Neural cell (in vitro differentiated cells): Measurements from ENCODE around the gene CSN1S1. TPM values are rescaled to one million over a fixed set of nuclear protein-coding genes. Genes with fewer than 3 reads are reported as not detected.

Experiments used
- H2AFZ ChIP-seq: fragments of 200-600, 300-800 bp; sonication (generic), shearing (Covaris generic); 2 replicates; pipeline ENCODE4 v1.6.0; 2014; ENCODE audit warnings: low read depth, mild to moderate bottlenecking, antibody characterized with exemption, low read length, moderate library complexity
- H3F3A ChIP-seq: fragments of 200-600 bp; shearing (Covaris generic); 2 replicates; pipeline ENCODE4 v1.6.1; 2016; ENCODE audit warnings: mild to moderate bottlenecking, moderate library complexity, mixed read lengths, antibody characterized with exemption, low read length; ENCODE audit not compliant: insufficient read depth, poor library complexity, severe bottlenecking
- H3K27ac ChIP-seq: fragments of 200-600, 300-800 bp; sonication (generic), shearing (Covaris generic); 2 replicates; pipeline ENCODE4 v1.5.1; 2014; ENCODE audit warnings: mild to moderate bottlenecking, low read length, moderate library complexity
- H3K27me3 ChIP-seq: fragments of 300-800, 200-600 bp; sonication (generic), shearing (Covaris generic); 2 replicates; pipeline ENCODE4 v1.6.0; 2014; ENCODE audit warnings: mild to moderate bottlenecking, low read depth, low read length, moderate library complexity; ENCODE audit not compliant: insufficient read depth
- H3K36me3 ChIP-seq: fragments of 300-800, 200-600 bp; sonication (generic), shearing (Covaris generic); 2 replicates; pipeline ENCODE4 v1.5.1; 2014; ENCODE audit warnings: mild to moderate bottlenecking, antibody characterized with exemption, low read length, moderate library complexity; ENCODE audit not compliant: insufficient read depth
- H3K4me2 ChIP-seq: fragments of 300-800, 200-600 bp; sonication (generic), shearing (Covaris generic); 2 replicates; pipeline ENCODE4 v1.6.0; 2014; ENCODE audit warnings: mild to moderate bottlenecking, low read length
- H3K4me3 ChIP-seq: fragments of 300-800, 200-600 bp; sonication (generic), shearing (Covaris generic); 2 replicates; pipeline ENCODE4 v1.5.1; 2014; ENCODE audit warnings: mild to moderate bottlenecking, low read length, moderate library complexity
- H3K79me2 ChIP-seq: fragments of 200-600 bp; shearing (Covaris generic); replicated peaks from 2 replicates; pipeline ENCODE4 v1.6.0; 2014; ENCODE audit warnings: mild to moderate bottlenecking, low read length, moderate library complexity; ENCODE audit not compliant: insufficient read depth
- H3K9ac ChIP-seq: fragments of 300-800, 200-600 bp; sonication (generic), shearing (Covaris generic); 2 replicates; pipeline ENCODE4 v1.6.1; 2016; ENCODE audit warnings: mild to moderate bottlenecking, low read length, mixed read lengths
- H3K9me2 ChIP-seq: fragments of 200-600 bp; shearing (Covaris generic); 2 replicates; pipeline ENCODE4 v1.6.1; 2016; ENCODE audit warnings: mild to moderate bottlenecking, low read length, mixed read lengths; ENCODE audit not compliant: insufficient read depth
- H3K9me3 ChIP-seq: fragments of 200-600, 300-800 bp; sonication (generic), shearing (Covaris generic); 2 replicates; pipeline ENCODE4 v1.6.1; 2016; ENCODE audit warnings: mild to moderate bottlenecking, mixed run types, low read length, moderate library complexity, mixed read lengths
- H4K20me1 ChIP-seq: fragments of 200-600 bp; shearing (Covaris generic); 2 replicates; pipeline ENCODE4 v1.6.1; 2016; ENCODE audit warnings: mild to moderate bottlenecking, mixed run types; ENCODE audit not compliant: insufficient read depth
- CTCF ChIP-seq: fragments of 450-650 bp; IDR thresholded peaks from 2 replicates; pipeline ENCODE4 v1.5.1; 2014; ENCODE audit warnings: antibody characterized with exemption, mild to moderate bottlenecking, moderate library complexity; ENCODE audit not compliant: poor library complexity, severe bottlenecking
- EP300 ChIP-seq: fragments of 450-650 bp; conservative IDR thresholded peaks from 2 replicates; pipeline ENCODE4 v1.6.1; 2014; ENCODE audit warnings: antibody characterized with exemption, mild to moderate bottlenecking, moderate library complexity; ENCODE audit not compliant: poor library complexity, severe bottlenecking
- EZH2 ChIP-seq: fragments of 200-600, 300-800 bp; shearing (Covaris generic), sonication (generic); IDR thresholded peaks from 2 replicates; pipeline ENCODE4 v1.6.1; 2014; ENCODE audit warnings: antibody characterized with exemption, low read length, borderline replicate concordance, mild to moderate bottlenecking; ENCODE audit not compliant: insufficient read depth, poor library complexity, severe bottlenecking
- MXI1 ChIP-seq: fragments of 450-650 bp; conservative IDR thresholded peaks from 2 replicates; pipeline ENCODE4 v1.6.1; 2014; ENCODE audit warnings: antibody characterized with exemption, mild to moderate bottlenecking; ENCODE audit not compliant: poor library complexity, severe bottlenecking
- POLR2AphosphoS5 ChIP-seq: IDR thresholded peaks from 2 replicates; pipeline ENCODE4 v1.6.1; 2012
- RAD21 ChIP-seq: fragments of 450-650 bp; conservative IDR thresholded peaks from 2 replicates; pipeline ENCODE4 v1.6.1; 2014; ENCODE audit warnings: antibody characterized with exemption, mild to moderate bottlenecking, moderate library complexity
- REST ChIP-seq: IDR thresholded peaks from 2 replicates; pipeline ENCODE4 v1.6.1; 2012; ENCODE audit warnings: borderline replicate concordance
- SMC3 ChIP-seq: fragments of 450-650 bp; conservative IDR thresholded peaks from 2 replicates; pipeline ENCODE4 v1.6.1; 2014; ENCODE audit warnings: antibody characterized with exemption, mild to moderate bottlenecking, moderate library complexity; ENCODE audit not compliant: poor library complexity
- TAF1 ChIP-seq: IDR thresholded peaks from 2 replicates; pipeline ENCODE4 v1.6.1; 2012; ENCODE audit warnings: low read depth
- polyA plus RNA-seq: library from polyadenylated mRNA; depleted of rRNA; stranded (reverse); fragments of >200 nt; gene quantifications from 2 replicates; pipeline ENCODE4 v1.2.3, GENCODE V29; 2014

Gene CSN1S1
- polyA plus RNA-seq, 1 donor from 2014 or later: not detected

- Histone ChIP-seq H3K9ac (no peak overlapping the region), H4K20me1 (no peaks in the 10 kb centered on the region), H2AFZ (no peak overlapping the region), H3K4me2 (no peak overlapping the region), H3K79me2 (no peaks in the 10 kb centered on the region), H3K36me3 (no peaks in the 10 kb centered on the region), H3F3A (no peaks in the 10 kb centered on the region), H3K9me3 (no peaks in the 10 kb centered on the region), H3K4me3 (no peak overlapping the region), H3K9me2 (no peaks in the 10 kb centered on the region), H3K27ac (no peak overlapping the region), H3K27me3 (no peaks in the 10 kb centered on the region)
- no peak for TF ChIP-seq REST
- TF ChIP-seq EP300: no peak
- TF ChIP-seq RAD21: no peak
- TF ChIP-seq SMC3: no peak
- TF ChIP-seq TAF1: no peak
- no peak for TF ChIP-seq EZH2
- no peak for TF ChIP-seq MXI1
- TF ChIP-seq CTCF: no peak
- TF ChIP-seq POLR2AphosphoS5: no peak
Measured at GRCh38 chr4:69882150-69882549, 48.7 kb upstream of the CSN1S1 start.

DNA sequence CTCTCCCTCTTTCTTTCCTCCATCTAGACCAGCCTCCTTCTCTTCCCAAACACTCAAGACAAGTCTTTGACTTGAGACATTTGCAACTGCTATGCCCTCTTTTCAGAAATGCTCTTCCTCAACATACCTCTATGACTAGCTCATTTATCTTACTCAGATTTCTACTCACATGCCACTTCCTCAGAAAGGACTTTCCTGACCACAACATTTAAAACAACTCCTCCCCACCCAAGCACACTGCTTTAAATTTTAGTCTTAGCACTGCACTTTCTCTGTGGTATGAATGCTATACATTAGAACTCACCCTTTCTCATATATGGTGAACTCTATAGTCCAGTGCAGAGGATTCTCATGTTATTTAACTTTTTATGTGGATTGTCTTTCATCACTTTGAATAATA, 42.5 kb upstream of the CSN1S1 start:
- Histone ChIP-seq H3K4me3 (no peak overlapping the region), H3K36me3 (no peaks in the 10 kb centered on the region), H3F3A (no peaks in the 10 kb centered on the region), H3K27ac (no peak overlapping the region), H4K20me1 (no peaks in the 10 kb centered on the region), H3K79me2 (no peaks in the 10 kb centered on the region), H3K9me3 (no peaks in the 10 kb centered on the region), H3K27me3 (no peaks in the 10 kb centered on the region), H3K9ac (no peak overlapping the region), H3K9me2 (no peaks in the 10 kb centered on the region), H3K4me2 (no peak overlapping the region), H2AFZ (no peak overlapping the region)
- TF ChIP-seq MXI1 (no peak), EZH2 (no peak), SMC3 (no peak), CTCF (no peak), RAD21 (no peak), POLR2AphosphoS5 (no peak), TAF1 (no peak), EP300 (no peak), REST (no peak)
